Panc1 (cell line): Measurements from ENCODE around the gene PANX2. TPM values are rescaled to one million over a fixed set of nuclear protein-coding genes. Genes with fewer than 3 reads are reported as not detected.

Experiments
- ATAC-seq: fragments of 200-7000 bp; cut with Tn5 transposase; 2 replicates; pipeline ENCODE4 v1.9.1; 2020; ENCODE audit warnings: mild to moderate bottlenecking, moderate library complexity
- BruUV-seq: library from RNA; stranded (reverse); fragments of 400-500 nt; replicated peaks from 2 replicates; lab custom pipeline; 2021; lab: Mats Ljungman, UMichigan
- CTCF ChIA-PET: fragments of 300-600 bp; sonication (Branson Sonifier 250); formaldehyde crosslinking; loops from one replicate; lab custom pipeline; 2022; ENCODE audit warnings: antibody characterized with exemption; lab: Charles Lee
- POLR2A ChIA-PET: fragments of 300-600 bp; sonication (Branson Sonifier 250); formaldehyde crosslinking; loops from one replicate; lab custom pipeline; 2022; ENCODE audit warnings: antibody characterized with exemption; lab: Charles Lee
- DNase-seq: peaks from one replicate; pipeline ENCODE4 v3.0.0-alpha.2; 2010; ENCODE audit warnings: low read depth, low spot score
- H3K27ac ChIP-seq: 2 replicates; pipeline ENCODE4 v1.5.1; 2011; ENCODE audit warnings: mild to moderate bottlenecking, low read length, inconsistent platforms
- H3K27me3 ChIP-seq: fragments of 200-500 bp; sonication (Bioruptor generic); 2 replicates; pipeline ENCODE4 v1.6.0; 2014; ENCODE audit warnings: low read length, inconsistent platforms; ENCODE audit not compliant: control insufficient read depth, insufficient read depth
- H3K36me3 ChIP-seq: fragments of 200-500 bp; sonication (Bioruptor generic); 2 replicates; pipeline ENCODE4 v1.5.1; 2014; ENCODE audit warnings: inconsistent platforms, mild to moderate bottlenecking, low read length, moderate library complexity; ENCODE audit not compliant: control insufficient read depth, insufficient read depth
- H3K4me1 ChIP-seq: 2 replicates; pipeline ENCODE4 v1.5.1; 2011; ENCODE audit warnings: inconsistent platforms, mild to moderate bottlenecking, low read length, moderate library complexity; ENCODE audit not compliant: control insufficient read depth, insufficient read depth
- H3K4me3 ChIP-seq, 2 experiments: 2 replicates each; pipeline ENCODE4 v1.5.1; 2011 to 2012; ENCODE audit warnings: low read depth in 2 of 2, low read length in 2 of 2, mild to moderate bottlenecking in 2 of 2, inconsistent platforms in 1 of 2, moderate library complexity in 1 of 2
- H3K9me3 ChIP-seq: fragments of 200-500 bp; sonication (Bioruptor generic); 2 replicates; pipeline ENCODE4 v1.5.1; 2014; ENCODE audit warnings: low read depth, mild to moderate bottlenecking, inconsistent platforms, low read length, moderate library complexity; ENCODE audit not compliant: control insufficient read depth, insufficient read depth
- POLR2AphosphoS5 ChIP-seq: IDR thresholded peaks from 2 replicates; pipeline ENCODE4 v1.6.1; 2012; ENCODE audit warnings: mild to moderate bottlenecking, low read depth, low read length, moderate library complexity
- REST ChIP-seq, 2 experiments: IDR thresholded peaks; 2 replicates each; pipeline ENCODE4 v1.6.1; 2011 to 2012; ENCODE audit warnings: low read depth in 2 of 2, control low read depth in 1 of 2, low read length in 1 of 2, mild to moderate bottlenecking in 1 of 2, moderate library complexity in 1 of 2; ENCODE audit not compliant: insufficient read depth in 1 of 2
- SIN3A ChIP-seq: IDR thresholded peaks from 2 replicates; pipeline ENCODE4 v1.6.1; 2012; ENCODE audit warnings: low read depth, mild to moderate bottlenecking, low read length, moderate library complexity, borderline replicate concordance; ENCODE audit not compliant: insufficient read depth
- TCF7L2 ChIP-seq: IDR thresholded peaks from 2 replicates; pipeline ENCODE4 v1.6.1; 2011; ENCODE audit warnings: mild to moderate bottlenecking, low read depth, low read length, inconsistent platforms
- in situ Hi-C: cut with HindIII; loops from 2 replicates; pipeline ENCODE4 v1.10.0; 2016; ENCODE audit warnings: low sequenced_read_pairs, low pct_unique_long_range_greater_than_20kb
- intact Hi-C: fragments of 100-400 bp; cut with micrococcal nuclease; formaldehyde crosslinking; loops from one replicate; pipeline ENCODE4 v1.10.0; 2022; ENCODE audit not compliant: unreplicated experiment
- total RNA-seq: library from RNA; stranded (reverse); gene quantifications from one replicate; pipeline ENCODE4 v1.2.1, GENCODE V29; 2021; ENCODE audit not compliant: unreplicated experiment
- TF ChIP-seq, protein P1 (sequence below): fragments of 450-650 bp; IDR thresholded peaks from 2 replicates; pipeline ENCODE4 v1.5.1; 2017; ENCODE audit warnings: mild to moderate bottlenecking

Gene PANX2
- total RNA-seq, 1 experiment from 2014 or later = 0.77 TPM

DNA sequence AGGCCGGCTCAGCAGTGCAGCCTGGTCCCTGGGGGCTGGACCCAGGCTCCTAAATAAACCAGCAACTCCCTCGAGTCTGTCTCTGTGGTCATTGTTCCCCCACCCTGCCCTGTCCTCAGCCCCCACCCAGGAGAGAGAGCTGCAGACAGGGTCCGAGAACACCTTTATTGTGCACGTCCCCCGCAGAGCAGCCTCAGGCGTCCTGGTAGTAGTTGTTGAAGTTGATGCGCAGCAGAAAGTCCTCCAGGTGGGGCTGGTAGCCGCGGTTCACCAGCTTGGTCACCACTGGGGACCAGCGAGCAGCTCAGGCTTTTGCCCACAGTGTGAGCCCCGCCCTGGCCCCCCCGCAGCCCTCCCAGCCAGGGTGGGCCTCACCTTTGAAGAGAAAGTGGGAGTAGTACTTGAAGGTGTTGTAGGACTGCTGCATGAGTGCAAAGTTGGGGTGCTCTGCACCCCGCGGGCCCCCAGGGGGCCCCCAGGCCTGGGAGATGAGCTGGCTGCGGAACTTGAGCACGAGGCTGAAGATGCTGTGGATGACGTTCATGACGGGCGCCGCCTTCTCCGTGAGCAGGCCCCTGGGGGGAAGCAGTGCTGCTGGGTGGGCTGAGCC, 47.1 kb downstream of the PANX2 start:
- in situ Hi-C loops (no loop called here), intact Hi-C loops (no loop called here)
- no peaks in the 10 kb centered on the region for H3K4me1 ChIP-seq
- no peaks in the 10 kb centered on the region for H3K27me3 ChIP-seq
- TF ChIP-seq SIN3A (no peak), TCF7L2 (no peak), REST (IDR thresholded peaks at IDR 0.05; ENCODE audit: insufficient read depth in 1 of 2, low read depth in 2 of 2, low read length in 1 of 2) (no peak), POLR2AphosphoS5 (no peak)
- TF ChIP-seq, protein P1, sequence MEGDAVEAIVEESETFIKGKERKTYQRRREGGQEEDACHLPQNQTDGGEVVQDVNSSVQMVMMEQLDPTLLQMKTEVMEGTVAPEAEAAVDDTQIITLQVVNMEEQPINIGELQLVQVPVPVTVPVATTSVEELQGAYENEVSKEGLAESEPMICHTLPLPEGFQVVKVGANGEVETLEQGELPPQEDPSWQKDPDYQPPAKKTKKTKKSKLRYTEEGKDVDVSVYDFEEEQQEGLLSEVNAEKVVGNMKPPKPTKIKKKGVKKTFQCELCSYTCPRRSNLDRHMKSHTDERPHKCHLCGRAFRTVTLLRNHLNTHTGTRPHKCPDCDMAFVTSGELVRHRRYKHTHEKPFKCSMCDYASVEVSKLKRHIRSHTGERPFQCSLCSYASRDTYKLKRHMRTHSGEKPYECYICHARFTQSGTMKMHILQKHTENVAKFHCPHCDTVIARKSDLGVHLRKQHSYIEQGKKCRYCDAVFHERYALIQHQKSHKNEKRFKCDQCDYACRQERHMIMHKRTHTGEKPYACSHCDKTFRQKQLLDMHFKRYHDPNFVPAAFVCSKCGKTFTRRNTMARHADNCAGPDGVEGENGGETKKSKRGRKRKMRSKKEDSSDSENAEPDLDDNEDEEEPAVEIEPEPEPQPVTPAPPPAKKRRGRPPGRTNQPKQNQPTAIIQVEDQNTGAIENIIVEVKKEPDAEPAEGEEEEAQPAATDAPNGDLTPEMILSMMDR = no peak
- ATAC-seq (no peak), DNase-seq (no peak)
- BruUV-seq = no TSS peak
- ChIA-PET CTCF (no interaction called here), POLR2A (no interaction called here)
- 0 out of 2 replicates have a peak, but pooled peaks cover 2% of the 10 kb centered on the region for H3K36me3 ChIP-seq
- no peak overlapping the region for H3K4me3 ChIP-seq
- no peaks in the 10 kb centered on the region for H3K9me3 ChIP-seq
- no peak overlapping the region for H3K27ac ChIP-seq

- ATAC-seq (peak; percentile 14; the same call in 1 of the 2 replicates), DNase-seq (no peak)
- H3K36me3 ChIP-seq = 0 out of 2 replicates have a peak, but pooled peaks cover 2% of the 10 kb centered on the region
- in situ Hi-C loops = no loop called here
- H3K4me1 ChIP-seq = no peaks in the 10 kb centered on the region
- intact Hi-C loops = no loop called here
- BruUV-seq = no TSS peak
- H3K27me3 ChIP-seq = no peaks in the 10 kb centered on the region
- H3K4me3 ChIP-seq = no peak overlapping the region
- H3K27ac ChIP-seq = no peak overlapping the region
- TF ChIP-seq SIN3A (no peak), POLR2AphosphoS5 (no peak), REST (IDR thresholded peaks at IDR 0.05; ENCODE audit: insufficient read depth in 1 of 2, low read depth in 2 of 2, low read length in 1 of 2) (no peak), TCF7L2 (no peak)
- TF ChIP-seq, protein P1 = no peak
- H3K9me3 ChIP-seq = no peaks in the 10 kb centered on the region
- POLR2A ChIA-PET = interaction anchor here (0.6 kb wide), 1 partner anchor 36 kb away, joined by 8 read pairs; no protein-coding TSS in a partner anchor
- CTCF ChIA-PET = no interaction called here
Measured at GRCh38 chr22:50218153-50218995, 47.8 kb downstream of the PANX2 start.
